ENCODE results near the gene PLEKHB2. TPM values are rescaled to one million over a fixed set of nuclear protein-coding genes. Genes with fewer than 3 reads are reported as not detected.

PLEKHB2 gene
- total RNA-seq, 1 experiment from 2014 or later = 94.8 TPM

- H3K36me3 ChIP-seq (ENCODE audit: control insufficient read depth in 1 of 2, insufficient read depth in 2 of 2, low read length in 2 of 2) = peaks cover 38 to 51% of the 10 kb centered on the region in 2 experiments
- no peaks in the 10 kb centered on the region for H3K27me3 ChIP-seq (ENCODE audit: insufficient read depth, low read length)
- POLR2A ChIA-PET = no interaction called here
- no peak for ATAC-seq
- no peaks in the 10 kb centered on the region for H3K9me3 ChIP-seq (ENCODE audit: control insufficient read depth in 1 of 2, insufficient read depth in 1 of 2, low read depth in 1 of 2, low read length in 2 of 2)
- H4K20me1 ChIP-seq (ENCODE audit: insufficient read depth) = peaks cover 10% of the 10 kb centered on the region; the same call in 1 of the 2 replicates
- intact Hi-C loops (cut with micrococcal nuclease) = no loop called here
- CTCF ChIA-PET = no interaction called here
- no TSS peak for BruUV-seq (replicated peaks)
- no peak overlapping the region for H2AFZ ChIP-seq (ENCODE audit: low read depth, low read length, poor library complexity, severe bottlenecking)
- peaks cover 6 to 13% of the 10 kb centered on the region in 2 experiments; a peak in 3 of 4 replicates for H3K4me1 ChIP-seq (ENCODE audit: control insufficient read depth in 1 of 2, insufficient read depth in 2 of 2, low read length in 2 of 2)
- no peaks in the 10 kb centered on the region for H3K9me2 ChIP-seq (ENCODE audit: insufficient read depth)
- TF ChIP-seq YY1 (IDR thresholded peaks at IDR 0.05; ENCODE audit: extremely low read depth, insufficient replicate concordance, low read depth, low read length) (no peak), RAD21 (IDR thresholded peaks at IDR 0.05; ENCODE audit: low read depth) (no peak), ZFX (IDR thresholded peaks at IDR 0.05) (no peak), JUND (IDR thresholded peaks at IDR 0.05) (no peak), EZH2 (IDR thresholded peaks at IDR 0.05) (no peak), POLR2A (IDR thresholded peaks at IDR 0.05; ENCODE audit: borderline replicate concordance, extremely low read depth, insufficient read depth, insufficient read length) (no peak), CBX3 (IDR thresholded peaks at IDR 0.05; ENCODE audit: low read depth) (no peak), FOSL1 (IDR thresholded peaks at IDR 0.05; ENCODE audit: low read depth) (no peak), ELF1 (IDR thresholded peaks at IDR 0.05; ENCODE audit: borderline replicate concordance, low read depth) (no peak), SP1 (IDR thresholded peaks at IDR 0.05; ENCODE audit: low read depth) (no peak), EGR1 (IDR thresholded peaks at IDR 0.05; ENCODE audit: low read depth) (no peak), TCF7L2 (IDR thresholded peaks at IDR 0.05; ENCODE audit: borderline replicate concordance, extremely low read depth, insufficient read depth, insufficient read length) (no peak), ATF3 (IDR thresholded peaks at IDR 0.05) (no peak), CEBPB (IDR thresholded peaks at IDR 0.05; ENCODE audit: low read depth) (no peak), POLR2AphosphoS5 (IDR thresholded peaks at IDR 0.05; ENCODE audit: low read depth, low read length) (no peak)
- TF ChIP-seq, protein P1, sequence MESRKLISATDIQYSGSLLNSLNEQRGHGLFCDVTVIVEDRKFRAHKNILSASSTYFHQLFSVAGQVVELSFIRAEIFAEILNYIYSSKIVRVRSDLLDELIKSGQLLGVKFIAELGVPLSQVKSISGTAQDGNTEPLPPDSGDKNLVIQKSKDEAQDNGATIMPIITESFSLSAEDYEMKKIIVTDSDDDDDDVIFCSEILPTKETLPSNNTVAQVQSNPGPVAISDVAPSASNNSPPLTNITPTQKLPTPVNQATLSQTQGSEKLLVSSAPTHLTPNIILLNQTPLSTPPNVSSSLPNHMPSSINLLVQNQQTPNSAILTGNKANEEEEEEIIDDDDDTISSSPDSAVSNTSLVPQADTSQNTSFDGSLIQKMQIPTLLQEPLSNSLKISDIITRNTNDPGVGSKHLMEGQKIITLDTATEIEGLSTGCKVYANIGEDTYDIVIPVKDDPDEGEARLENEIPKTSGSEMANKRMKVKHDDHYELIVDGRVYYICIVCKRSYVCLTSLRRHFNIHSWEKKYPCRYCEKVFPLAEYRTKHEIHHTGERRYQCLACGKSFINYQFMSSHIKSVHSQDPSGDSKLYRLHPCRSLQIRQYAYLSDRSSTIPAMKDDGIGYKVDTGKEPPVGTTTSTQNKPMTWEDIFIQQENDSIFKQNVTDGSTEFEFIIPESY (IDR thresholded peaks at IDR 0.05; ENCODE audit: extremely low read depth, insufficient replicate concordance, low read length) = no peak
- no peak overlapping the region for H3K4me2 ChIP-seq (ENCODE audit: low read length)
- DNase-seq (ENCODE audit: low read depth, low spot score) = no peak
- peaks cover 100% of the 10 kb centered on the region for H3K79me2 ChIP-seq (ENCODE audit: insufficient read depth, low read length)
- H3K27ac ChIP-seq (ENCODE audit: low read depth, low read length) = no peak overlapping the region
- RAD21 ChIA-PET (ENCODE audit: low non-redundant PET in 1 of 2, low total read pairs in 2 of 2, uncharacterized antibody in 2 of 2, unreplicated experiment in 2 of 2) = no interaction called here
- no peak overlapping the region for H3K9ac ChIP-seq (ENCODE audit: low read length)
- H3K4me3 ChIP-seq (replicated peaks in 1 of 2; ENCODE audit: low read depth in 1 of 2, low read length in 2 of 2) = no peak overlapping the region
Measured at GRCh38 chr2:131077182-131077846, 27.8 kb upstream of the PLEKHB2 start.
